ENCODE data around the gene FARS2.

- no peak for TF ChIP-seq POLR2A (IDR thresholded peaks at IDR 0.05)
- no peak for TF ChIP-seq CTCF (IDR thresholded peaks at IDR 0.05)
These were observed 26.6 kb downstream of the FARS2 start for GRCh38 chr6:5287966-5288297.
